ENCODE data around the gene HS6ST1.

Gene HS6ST1

GRCh38 chr2:128277961-128278681 is 40.5 kb downstream of the HS6ST1 start:
- TF ChIP-seq EZH2 (IDR thresholded peaks at IDR 0.05; ENCODE audit: borderline replicate concordance, low read depth, low read length, severe bottlenecking): no peak
- no peak for TF ChIP-seq CTCF (IDR thresholded peaks at IDR 0.05; ENCODE audit: borderline replicate concordance, extremely low read depth, low read length, poor library complexity, severe bottlenecking)
- Histone ChIP-seq H3K36me3 (ENCODE audit: insufficient read depth, low read length) (peaks cover 96% of the 10 kb centered on the region), H3K9ac (ENCODE audit: low read depth, low read length) (no peak overlapping the region), H4K20me1 (ENCODE audit: insufficient read depth, low read length) (peaks cover 79% of the 10 kb centered on the region), H3K27ac (ENCODE audit: low read length) (no peak overlapping the region), H3K4me1 (ENCODE audit: insufficient read depth, low read length) (no peaks in the 10 kb centered on the region), H3K27me3 (ENCODE audit: insufficient read depth, low read length, poor library complexity) (no peaks in the 10 kb centered on the region), H3K9me3 (ENCODE audit: insufficient read depth, low read length, severe bottlenecking) (no peaks in the 10 kb centered on the region), H2AFZ (ENCODE audit: low read depth, low read length) (no peak overlapping the region), H3K4me3 (ENCODE audit: low read depth in 1 of 2, low read length in 2 of 2) (no peak overlapping the region), H3K4me2 (ENCODE audit: insufficient read depth, low read length) (no peak overlapping the region), H3K79me2 (ENCODE audit: insufficient read depth, low read length) (peaks cover 100% of the 10 kb centered on the region)
- no peak for ATAC-seq (ENCODE audit: insufficient read depth, low read depth)
- DNase-seq: no peak

DNA sequence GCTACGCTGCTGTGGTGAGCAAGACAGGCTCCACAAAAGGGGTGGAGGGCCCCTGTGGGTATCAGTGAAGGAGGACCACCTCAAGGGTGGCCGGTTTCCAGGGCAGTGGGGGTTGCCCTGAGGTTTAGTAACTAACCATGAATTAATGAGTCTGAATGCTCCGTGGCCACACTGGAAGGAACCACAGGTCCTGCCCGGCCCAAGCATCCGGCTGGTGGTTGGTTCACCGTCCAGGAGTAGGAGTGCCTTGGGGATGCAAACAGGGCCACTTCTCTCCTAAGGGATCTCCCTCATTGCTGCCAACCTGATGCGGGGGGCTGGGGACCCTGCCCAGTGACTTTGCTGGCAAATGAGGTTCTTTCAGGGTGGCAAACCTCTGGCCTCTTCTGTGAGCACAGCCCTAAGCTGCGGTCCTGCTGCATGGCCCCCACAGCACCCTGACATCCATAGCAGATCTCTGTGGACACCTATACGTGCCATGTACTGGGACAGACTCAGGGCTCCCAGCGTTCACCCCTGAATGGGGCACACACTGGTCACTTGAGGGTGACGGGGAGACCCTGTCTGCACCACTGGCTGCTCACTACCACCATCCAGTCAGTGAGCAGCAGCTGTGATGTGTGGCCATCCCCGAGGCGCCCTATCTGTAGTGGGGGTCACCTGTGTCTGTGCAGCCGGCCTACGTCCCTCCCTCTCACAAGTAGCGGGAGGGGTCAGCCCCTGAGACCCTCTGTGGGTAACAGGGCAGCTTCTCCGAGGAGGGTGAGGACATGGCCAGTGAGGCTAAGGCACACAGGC is 41.6 kb downstream of the HS6ST1 start:
- no peaks in the 10 kb centered on the region for H3K4me1 ChIP-seq (ENCODE audit: insufficient read depth, low read length)
- peaks cover 100% of the 10 kb centered on the region for H3K79me2 ChIP-seq (ENCODE audit: insufficient read depth, low read length)
- DNase-seq (no peak), ATAC-seq (ENCODE audit: insufficient read depth, low read depth) (no peak)
- H3K9me3 ChIP-seq (ENCODE audit: insufficient read depth, low read length, severe bottlenecking): no peaks in the 10 kb centered on the region
- no peak overlapping the region for H3K4me3 ChIP-seq (ENCODE audit: low read depth in 1 of 2, low read length in 2 of 2)
- peaks cover 79% of the 10 kb centered on the region for H4K20me1 ChIP-seq (ENCODE audit: insufficient read depth, low read length)
- no peak overlapping the region for H2AFZ ChIP-seq (ENCODE audit: low read depth, low read length)
- no peak overlapping the region for H3K27ac ChIP-seq (ENCODE audit: low read length)
- no peak overlapping the region for H3K4me2 ChIP-seq (ENCODE audit: insufficient read depth, low read length)
- TF ChIP-seq CTCF (IDR thresholded peaks at IDR 0.05; ENCODE audit: borderline replicate concordance, extremely low read depth, low read length, poor library complexity, severe bottlenecking) (no peak), EZH2 (IDR thresholded peaks at IDR 0.05; ENCODE audit: borderline replicate concordance, low read depth, low read length, severe bottlenecking) (no peak)
- no peaks in the 10 kb centered on the region for H3K27me3 ChIP-seq (ENCODE audit: insufficient read depth, low read length, poor library complexity)
- peaks cover 98% of the 10 kb centered on the region for H3K36me3 ChIP-seq (ENCODE audit: insufficient read depth, low read length)
- H3K9ac ChIP-seq (ENCODE audit: low read depth, low read length): no peak overlapping the region

GRCh38 chr2:128275498-128276045 is 43.1 kb downstream of the HS6ST1 start:
- TF ChIP-seq EZH2 (IDR thresholded peaks at IDR 0.05; ENCODE audit: borderline replicate concordance, low read depth, low read length, severe bottlenecking) (no peak), CTCF (IDR thresholded peaks at IDR 0.05; ENCODE audit: borderline replicate concordance, extremely low read depth, low read length, poor library complexity, severe bottlenecking) (no peak)
- Histone ChIP-seq H3K79me2 (ENCODE audit: insufficient read depth, low read length) (peaks cover 100% of the 10 kb centered on the region), H4K20me1 (ENCODE audit: insufficient read depth, low read length) (peaks cover 79% of the 10 kb centered on the region), H3K27me3 (ENCODE audit: insufficient read depth, low read length, poor library complexity) (no peaks in the 10 kb centered on the region), H3K4me1 (ENCODE audit: insufficient read depth, low read length) (no peaks in the 10 kb centered on the region), H2AFZ (ENCODE audit: low read depth, low read length) (no peak overlapping the region), H3K4me2 (ENCODE audit: insufficient read depth, low read length) (no peak overlapping the region), H3K9ac (ENCODE audit: low read depth, low read length) (no peak overlapping the region), H3K4me3 (ENCODE audit: low read depth in 1 of 2, low read length in 2 of 2) (no peak overlapping the region), H3K36me3 (ENCODE audit: insufficient read depth, low read length) (peaks cover 98% of the 10 kb centered on the region), H3K27ac (ENCODE audit: low read length) (no peak overlapping the region), H3K9me3 (ENCODE audit: insufficient read depth, low read length, severe bottlenecking) (no peaks in the 10 kb centered on the region)
- no peak for ATAC-seq (ENCODE audit: insufficient read depth, low read depth)
- no peak for DNase-seq
